HG02970 (cell line): Measurements from ENCODE around the gene PPIL4.
A peak's percentile ranks its signal among the peaks of the same experiment; 100 is the strongest.

Experiments used
- ATAC-seq: cut with Tn5 transposase; IDR thresholded peaks from one replicate; pipeline ENCODE4 v1.9.1; 2021; ENCODE audit warnings: mild to moderate bottlenecking, moderate library complexity, moderate number of reproducible peaks; ENCODE audit not compliant: unreplicated experiment, low FRiP score

The PPIL4 gene, protein sequence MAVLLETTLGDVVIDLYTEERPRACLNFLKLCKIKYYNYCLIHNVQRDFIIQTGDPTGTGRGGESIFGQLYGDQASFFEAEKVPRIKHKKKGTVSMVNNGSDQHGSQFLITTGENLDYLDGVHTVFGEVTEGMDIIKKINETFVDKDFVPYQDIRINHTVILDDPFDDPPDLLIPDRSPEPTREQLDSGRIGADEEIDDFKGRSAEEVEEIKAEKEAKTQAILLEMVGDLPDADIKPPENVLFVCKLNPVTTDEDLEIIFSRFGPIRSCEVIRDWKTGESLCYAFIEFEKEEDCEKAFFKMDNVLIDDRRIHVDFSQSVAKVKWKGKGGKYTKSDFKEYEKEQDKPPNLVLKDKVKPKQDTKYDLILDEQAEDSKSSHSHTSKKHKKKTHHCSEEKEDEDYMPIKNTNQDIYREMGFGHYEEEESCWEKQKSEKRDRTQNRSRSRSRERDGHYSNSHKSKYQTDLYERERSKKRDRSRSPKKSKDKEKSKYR

DNA sequence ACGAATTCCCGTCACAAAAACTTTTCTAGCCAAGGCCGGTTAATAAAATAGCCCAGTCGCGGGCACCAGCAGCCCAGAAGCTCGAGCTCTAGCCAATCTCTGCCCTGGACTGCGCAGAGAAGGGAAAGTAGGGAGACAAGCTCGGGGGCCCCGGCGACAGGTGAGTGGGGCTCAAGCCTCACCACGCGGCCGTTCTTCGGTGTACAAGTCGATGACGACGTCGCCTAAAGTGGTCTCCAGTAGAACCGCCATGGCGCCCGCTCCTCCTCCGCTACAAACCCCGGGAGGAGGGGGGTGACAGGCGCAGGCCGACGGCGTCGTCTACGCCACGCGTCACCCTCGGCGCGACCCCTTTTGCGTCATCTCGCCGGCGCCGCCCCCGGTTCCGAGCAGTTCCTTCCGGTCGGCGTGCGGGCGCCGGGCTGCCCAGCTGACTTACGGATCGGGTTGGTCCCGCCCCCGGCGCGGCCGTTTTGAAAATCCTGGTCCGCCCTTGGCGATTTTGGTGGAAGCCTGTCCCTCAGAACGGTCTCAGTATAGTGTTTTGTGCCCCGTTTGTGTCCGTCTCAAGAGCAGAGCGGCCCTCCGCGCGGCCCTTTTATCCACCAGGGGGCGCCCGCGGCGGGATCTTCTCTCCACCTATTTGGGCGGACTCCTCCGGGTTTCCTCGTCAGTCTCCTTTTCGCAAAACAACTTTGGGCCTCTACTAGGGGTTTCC is at the start of gene PPIL4:
Gene PPIL4 (minus strand): TSS at position 290 of the 718 bp plus-strand sequence. CDS start 38 bp downstream, at position 252.
- peak; percentile 93 for ATAC-seq

DNA sequence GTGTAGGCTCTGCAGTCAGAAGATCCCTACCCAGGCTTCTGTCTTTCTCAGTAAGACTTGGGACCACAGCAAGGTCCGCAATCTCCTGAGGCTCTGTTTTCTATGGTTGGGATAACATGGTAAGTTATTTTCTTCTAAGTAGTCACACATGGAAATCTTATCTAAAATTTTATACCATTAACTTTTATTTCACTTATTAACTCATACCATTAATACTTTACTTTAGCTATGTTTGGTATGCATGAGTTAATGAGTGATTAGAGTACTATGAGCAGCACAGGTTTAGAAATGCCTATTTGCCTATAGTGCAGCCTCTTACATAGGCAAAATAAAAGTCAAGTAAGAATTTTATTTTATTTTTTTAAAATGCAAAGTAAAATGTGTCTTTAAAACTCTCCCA is 47.6 kb upstream of the PPIL4 start:
- no peak for ATAC-seq

DNA sequence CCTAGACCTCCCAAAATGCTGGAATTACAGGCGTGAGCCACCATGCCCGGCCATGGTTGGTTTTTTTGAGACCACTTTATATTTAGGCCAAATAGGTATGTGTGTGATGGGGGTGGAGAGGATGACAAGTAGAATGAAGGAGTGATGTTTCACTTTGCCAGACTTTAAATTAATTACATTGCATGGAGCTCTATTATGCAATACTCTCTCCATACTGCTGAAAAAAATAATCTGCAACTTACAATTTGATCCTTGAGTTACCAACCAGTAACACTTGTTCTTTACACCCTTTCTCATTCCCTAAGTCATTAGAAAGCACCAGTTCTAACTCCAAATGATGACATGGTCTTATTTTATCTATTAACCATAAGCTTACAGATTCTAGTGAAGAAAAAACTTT is 47.1 kb upstream of the PPIL4 start:
- no peak for ATAC-seq

DNA sequence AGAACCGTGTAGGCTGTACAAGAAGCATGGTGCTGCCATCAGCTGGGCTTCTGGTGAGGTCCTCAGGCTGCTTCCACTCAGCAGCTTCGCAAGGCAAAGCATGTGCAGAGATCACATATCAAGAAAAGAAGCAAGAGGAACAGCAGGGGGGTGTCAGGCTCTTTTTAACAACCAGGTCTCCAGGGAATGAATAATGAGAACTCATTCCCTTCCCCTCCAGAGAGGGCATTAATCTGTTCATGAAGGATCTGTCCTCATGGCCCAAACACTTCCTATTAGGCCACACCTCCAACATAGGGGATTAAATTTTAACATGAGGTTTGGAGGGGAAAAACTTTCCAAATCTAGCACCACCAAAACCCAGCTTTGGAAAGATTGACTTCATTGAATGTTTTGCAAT is 40.3 kb upstream of the PPIL4 start:
- ATAC-seq = no peak

DNA sequence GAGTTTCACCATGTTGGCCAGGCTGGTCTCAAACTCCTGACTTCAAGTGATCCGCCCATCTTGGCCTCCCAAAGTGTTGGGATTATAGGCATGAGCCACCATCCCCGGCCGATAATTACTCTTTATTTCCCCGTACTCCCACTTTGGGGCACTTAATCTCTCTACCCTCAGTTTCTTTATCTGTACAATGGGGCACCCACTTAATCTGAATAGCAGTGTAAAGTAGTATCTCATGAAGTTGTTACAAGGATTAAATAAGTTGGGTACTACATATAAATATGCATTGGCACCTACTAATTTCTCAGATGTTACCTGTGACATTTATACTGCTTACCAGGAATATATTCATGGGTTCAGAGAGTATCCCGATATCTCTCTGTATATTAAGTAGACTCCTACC is 35.5 kb upstream of the PPIL4 start:
- ATAC-seq = no peak

DNA sequence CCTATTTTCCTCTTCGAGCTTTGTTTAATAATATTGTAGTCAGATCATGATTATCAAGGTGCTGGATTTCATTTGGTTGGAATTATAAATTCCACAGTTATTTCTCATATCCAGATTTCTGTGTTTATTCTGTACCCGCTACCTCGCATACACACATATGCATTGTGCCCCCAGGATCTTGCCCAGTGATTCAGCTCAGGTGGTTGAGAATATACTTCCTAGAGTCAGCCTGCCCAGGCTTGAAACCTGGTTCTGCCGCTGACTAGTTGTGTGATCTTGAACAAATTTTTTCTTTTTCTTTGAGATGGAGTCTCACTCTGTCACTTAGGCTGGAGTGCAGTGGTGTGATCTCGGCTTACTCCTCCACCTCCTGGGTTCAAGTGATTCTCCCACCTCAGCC is 35.0 kb upstream of the PPIL4 start:
- ATAC-seq = no peak

DNA sequence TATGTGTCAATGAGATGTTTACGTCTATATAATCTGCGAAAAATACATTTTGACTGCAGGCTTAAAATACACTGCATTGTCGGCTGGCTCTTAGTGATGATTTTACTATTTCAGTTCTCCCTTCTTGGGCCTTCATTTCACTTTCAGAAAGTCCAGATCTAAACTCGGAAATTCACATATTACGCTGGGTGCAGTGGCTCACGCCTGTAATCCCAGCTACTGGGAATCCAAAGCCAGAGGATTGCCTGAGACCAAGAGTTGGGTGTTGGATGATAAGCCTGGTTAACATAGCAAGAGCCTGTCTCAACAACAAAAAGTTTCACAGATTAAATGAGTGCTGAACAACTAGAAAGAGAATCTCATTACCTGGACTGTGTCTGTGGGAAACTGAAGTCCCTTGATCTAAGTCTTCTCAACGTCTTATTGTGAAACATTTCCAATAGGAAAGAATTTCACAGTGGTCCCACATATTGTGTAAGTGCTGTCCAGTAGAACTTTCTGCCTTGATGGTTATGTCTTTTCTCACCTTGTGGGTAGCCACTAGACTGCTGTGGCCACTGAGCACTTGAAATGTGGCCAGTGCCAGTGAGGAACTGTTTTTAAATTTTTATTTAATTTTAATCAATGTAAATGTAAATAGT is 22.2 kb upstream of the PPIL4 start:
- no peak for ATAC-seq

DNA sequence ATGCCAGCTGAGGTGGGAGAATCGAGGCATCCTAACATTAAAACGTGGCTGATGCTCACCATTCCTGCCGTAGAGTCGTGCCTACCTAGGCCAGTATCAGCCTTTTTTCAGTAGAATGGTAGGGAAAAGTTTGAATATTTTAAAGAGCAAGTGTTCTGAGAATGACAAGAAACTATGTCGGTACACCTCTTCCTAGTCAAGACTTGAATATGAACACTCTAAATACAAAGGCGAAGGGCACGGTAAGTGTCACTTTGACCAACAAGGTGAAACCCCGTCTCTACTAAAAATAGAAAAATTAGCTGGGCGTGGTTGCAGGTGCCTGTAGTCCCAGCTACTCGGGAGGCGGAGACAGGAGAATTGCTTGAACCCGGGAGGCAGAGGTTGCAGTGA is 21.3 kb upstream of the PPIL4 start:
- ATAC-seq = no peak

DNA sequence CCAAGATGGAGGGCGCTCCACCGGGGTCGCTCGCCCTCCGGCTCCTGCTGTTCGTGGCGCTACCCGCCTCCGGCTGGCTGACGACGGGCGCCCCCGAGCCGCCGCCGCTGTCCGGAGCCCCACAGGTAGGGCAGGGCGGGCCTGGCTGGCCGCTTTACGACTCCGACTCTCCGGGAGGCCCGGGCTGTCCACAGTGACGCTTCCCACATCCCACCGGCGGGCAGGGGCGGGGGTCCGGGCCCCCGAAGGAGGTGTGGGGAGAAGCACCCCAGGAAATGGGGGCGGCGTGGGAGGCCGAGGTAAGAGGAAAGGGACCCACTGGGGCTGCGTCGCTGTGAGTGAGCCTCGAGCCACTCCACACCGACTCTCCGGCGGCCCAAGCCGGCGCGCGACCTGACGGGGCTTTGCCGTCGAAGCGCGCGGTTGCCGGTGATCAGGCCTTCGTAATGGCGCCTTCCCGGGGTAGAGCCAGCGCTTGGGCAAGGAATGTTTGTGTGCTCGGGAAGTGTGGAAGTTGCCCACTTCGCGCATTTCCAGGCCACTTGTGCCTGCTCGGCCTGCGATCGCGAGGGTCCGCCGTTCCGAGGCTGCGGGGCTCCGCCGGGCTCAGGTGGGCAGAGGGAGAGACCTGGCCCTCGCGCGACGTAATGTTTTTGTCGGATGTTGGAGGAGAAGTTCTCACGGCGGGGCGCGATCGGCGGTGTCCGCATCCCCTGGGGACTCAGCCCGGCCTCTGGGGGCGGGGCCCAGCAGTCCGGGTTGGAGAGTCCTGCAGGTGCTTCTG is 20.8 kb upstream of the PPIL4 start:
- peak; percentile 25 for ATAC-seq

DNA sequence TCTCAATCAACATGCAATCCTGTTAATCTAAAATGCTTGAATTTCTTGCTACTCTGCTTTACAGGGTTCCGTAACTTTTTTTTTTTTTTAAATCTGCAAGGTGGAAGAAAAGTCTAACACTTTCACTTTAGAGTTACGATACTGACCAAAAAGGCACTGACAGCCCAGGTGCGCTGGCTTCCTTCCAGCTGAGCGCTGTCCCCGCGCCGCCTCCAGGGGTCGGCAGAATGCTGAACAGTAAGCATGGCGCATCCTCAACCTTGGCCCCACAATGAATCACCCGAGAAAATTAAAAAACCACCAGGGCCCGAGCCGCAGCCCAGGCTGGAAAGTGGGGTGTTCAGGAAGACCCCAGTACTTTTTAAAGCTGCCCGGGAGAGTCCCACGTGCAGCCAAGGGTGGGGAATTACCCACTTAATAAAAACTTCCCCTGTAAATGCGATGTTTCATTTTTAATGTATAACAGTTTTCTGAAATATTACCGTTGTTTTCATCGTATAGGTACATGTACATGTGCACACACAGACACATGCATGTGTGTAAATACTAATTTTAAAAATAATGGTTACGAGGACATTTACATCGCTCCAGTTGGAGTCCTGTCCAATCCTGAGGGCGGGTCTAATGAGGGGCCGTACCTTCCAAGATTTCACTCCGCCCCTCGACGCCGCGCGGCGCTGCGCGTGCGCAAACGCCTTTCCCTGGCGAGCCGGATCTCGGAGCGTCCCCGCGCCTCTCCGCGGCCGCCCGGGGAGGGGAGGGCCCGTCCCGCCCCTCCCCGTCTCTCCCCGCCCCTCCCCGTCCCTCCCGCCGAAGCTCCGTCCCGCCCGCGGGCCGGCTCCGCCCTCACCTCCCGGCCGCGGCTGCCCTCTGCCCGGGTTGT is 19.9 kb upstream of the PPIL4 start, which contains the start of gene GINM1:
Gene GINM1 (plus strand): TSS at position 849 of the 883 bp plus-strand sequence. CDS start 40 bp downstream, outside the sequence.
- peak; percentile 86 for ATAC-seq

DNA sequence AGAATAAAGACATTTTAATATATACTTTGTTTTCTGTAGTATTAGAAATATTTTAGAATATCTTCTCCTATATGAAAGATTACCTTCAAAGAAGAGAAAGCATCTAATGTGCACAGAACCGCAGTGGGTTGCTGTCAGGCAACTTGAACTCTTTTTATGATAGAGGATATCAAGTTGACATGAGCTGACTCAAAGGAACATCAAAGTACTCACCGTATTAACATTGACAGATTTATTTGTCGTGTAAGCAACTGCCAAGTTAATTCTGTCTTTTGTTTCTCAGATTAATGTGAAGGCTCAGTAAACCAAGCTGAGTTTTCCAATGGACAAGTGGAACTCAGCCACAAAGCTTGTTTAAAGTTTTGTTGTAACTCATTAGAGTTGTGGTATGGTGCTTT is 18.1 kb upstream of the PPIL4 start:
- ATAC-seq = no peak

DNA sequence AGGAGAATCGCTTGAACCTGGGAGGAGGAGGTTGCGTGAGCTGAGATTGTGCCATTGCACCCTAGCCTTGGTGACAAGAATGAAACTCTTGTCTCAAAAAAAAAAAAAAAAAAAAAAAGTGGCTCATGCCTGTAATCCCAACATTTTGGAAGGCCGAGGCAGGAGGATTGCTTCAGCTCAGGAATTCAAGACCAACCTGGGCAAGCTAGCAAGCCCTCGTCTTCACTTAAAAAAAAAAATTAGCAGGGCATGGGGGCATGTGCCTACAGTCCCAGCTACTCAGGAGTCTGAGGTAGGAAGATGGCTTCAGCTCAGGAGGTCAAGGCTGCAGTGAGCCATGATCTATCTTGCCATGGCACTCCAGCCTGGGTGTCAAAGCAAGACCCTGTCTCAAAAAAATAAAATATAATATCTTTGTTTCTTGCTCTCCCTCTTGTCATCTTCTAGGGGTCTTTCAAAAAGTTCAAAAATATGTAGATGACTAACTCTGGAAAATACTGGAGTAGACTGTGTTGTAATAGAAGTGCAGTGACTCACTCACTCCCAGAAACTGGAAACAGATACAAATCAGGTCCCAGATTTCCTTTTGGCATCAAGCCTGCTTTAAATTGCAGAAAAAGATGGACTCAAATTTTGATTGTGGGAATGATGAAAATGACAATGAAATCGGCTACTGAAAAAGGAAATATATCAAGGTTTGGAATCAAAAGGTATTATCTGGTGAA is 17.5 kb upstream of the PPIL4 start:
- no peak for ATAC-seq

DNA sequence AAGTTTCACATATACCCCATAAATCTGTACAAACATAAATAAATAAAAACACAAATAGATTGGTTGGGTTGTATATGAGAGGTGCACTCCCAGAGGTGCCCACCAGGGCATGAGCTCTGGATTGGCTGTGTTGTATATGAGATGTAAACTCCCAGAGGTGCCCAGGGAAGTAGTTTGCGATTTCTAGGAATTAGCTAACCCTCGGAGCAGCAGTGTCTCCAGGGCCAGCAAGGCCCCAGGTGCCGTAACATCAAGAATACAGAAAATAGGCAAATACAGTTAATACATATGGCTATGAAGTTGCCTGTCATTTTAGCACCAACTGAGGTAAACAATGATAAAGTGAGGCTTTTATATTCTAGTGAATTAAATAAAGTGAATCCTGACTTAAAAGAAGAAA is 14.9 kb upstream of the PPIL4 start:
- ATAC-seq = no peak

DNA sequence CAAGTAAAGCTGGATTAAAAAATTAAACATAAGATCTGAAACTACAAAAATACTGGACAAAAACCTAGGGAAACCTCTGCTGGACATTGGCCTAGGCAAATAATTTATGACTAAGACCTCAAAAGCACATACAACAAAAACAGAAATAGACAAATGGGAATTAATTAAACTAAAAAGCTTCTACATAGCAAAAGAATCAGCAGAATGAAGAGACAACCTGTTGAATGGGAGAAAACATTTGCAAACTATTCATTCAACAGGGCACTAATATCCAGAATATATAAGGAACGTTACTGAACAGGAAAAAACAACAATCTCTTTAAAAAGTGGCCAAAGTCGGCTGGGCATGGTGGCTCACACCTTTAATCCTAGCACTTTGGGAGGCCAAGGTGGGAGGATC is 13.5 kb upstream of the PPIL4 start:
- ATAC-seq = no peak

DNA sequence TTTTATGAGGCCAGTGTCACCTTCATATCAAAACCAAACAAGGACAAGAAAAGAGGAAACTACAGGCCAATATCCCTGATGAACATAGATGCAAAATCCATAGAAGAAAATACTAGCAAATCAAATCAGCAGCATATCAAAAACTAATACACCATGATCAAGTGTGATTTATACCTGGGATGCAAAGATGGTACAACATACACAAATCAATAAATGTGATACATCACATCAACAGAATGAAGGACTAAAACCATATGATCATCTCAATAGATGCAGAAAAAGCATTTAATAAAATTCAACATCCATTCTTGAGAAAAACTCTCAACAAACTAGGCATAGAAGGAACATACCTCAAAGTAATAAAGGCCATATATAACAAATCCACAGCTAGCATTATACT is 12.2 kb upstream of the PPIL4 start:
- no peak for ATAC-seq

DNA sequence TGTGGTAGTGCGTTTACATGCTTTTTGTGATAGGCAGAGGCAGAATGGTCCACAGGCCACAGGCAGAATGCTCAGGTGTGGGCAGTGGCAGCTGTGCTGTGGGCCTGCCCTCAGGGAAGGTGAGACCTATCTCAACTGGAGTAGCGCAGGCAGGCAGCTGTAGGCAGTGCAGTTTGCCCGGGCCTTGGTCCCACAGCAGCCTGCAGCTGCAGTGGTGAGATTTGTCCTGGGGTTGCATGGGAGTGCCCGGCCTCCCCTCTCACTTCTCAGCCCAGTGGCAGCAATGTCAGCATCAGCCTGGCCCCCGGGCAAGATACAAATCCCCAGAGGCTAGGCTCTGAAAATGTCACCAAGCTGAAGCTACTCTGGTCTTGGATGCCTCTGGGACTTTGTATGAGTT is 6.1 kb upstream of the PPIL4 start:
- ATAC-seq = no peak

DNA sequence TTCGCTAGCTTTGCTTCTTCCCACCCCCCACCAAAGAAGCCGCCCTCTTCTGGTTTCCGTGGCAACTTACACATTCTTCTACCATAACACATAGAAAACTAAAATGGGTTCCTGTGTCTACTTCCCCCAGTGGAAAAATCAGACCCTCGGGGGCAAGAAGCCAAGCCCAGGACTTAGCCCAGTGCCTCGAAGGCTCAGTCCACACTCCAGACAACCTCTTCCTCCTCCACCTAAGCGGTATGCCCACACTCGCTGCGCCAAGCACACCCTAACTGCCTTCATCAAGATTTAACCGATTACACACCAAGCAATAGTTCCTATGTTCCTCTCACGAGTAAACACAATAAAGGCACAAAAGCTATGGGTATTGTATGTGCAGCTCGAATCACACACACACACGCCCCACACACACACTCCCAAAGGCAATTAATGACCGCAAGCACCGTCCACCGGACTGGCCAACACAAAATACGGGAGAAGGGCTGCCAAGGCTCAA is 537 bp downstream of the PPIL4 start:
- ATAC-seq = no peak

DNA sequence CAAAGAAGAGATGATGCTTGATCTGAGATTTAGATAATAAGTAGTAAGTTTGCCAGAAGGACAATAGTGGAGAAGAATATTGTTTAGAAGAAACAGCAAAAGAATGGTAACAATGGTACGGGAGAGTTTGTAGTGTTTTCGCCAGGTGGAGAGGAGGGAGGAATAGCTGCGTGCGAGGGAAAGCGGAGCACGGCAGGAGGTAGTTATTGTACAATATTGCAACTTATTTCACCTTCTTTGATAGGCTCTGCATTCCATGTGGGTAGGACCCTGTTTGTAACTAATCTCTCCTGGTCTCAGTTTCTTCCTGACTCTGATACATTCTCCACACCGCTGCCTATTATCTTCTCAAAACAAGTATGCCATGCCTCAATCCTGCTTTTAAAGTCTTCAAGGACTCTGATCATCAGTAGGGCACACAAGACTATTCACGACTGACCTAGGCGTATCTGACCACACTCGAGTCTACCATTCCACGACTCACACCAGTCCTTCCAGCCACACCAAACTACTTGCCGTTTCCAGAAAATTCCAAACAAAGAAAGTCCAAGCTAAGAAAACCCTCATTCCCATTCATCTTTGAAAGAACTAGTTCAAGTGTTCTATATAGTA is 1.1 kb downstream of the PPIL4 start:
- ATAC-seq = no peak
